IMR-90 (cell line): Measurements from ENCODE around the gene PFDN1. TPM values are rescaled to one million over a fixed set of nuclear protein-coding genes. Genes with fewer than 3 reads are reported as not detected.

ENCODE experiments used
- ATAC-seq: fragments of 200-7000 bp; cut with Tn5 transposase; 2 replicates; pipeline ENCODE4 v1.9.1; 2020; ENCODE audit warnings: low read depth, mild to moderate bottlenecking, moderate library complexity
- BruUV-seq: library from RNA; stranded (reverse); fragments of 400-500 nt; replicated peaks from 2 replicates; lab custom pipeline; 2021; lab: Mats Ljungman, UMichigan
- CTCF ChIA-PET: fragments of 300-600 bp; formaldehyde crosslinking; extraction: SDS; loops from one replicate; lab custom pipeline; 2021; ENCODE audit warnings: antibody characterized with exemption; lab: Yijun Ruan, JAX
- POLR2A ChIA-PET: fragments of 300-600 bp; sonication (Branson Sonifier 250); formaldehyde crosslinking; loops from one replicate; lab custom pipeline; 2022; ENCODE audit warnings: antibody characterized with exemption; ENCODE audit not compliant: unreplicated experiment; lab: Charles Lee
- DNase-seq: peaks from one replicate; pipeline ENCODE4 v3.0.0; 2013
- H2AFZ ChIP-seq: replicated peaks from 2 replicates; pipeline ENCODE3; 2013; ENCODE audit warnings: low read length, mild to moderate bottlenecking; ENCODE audit not compliant: poor library complexity
- H2AK5ac ChIP-seq: 2 replicates; pipeline ENCODE4 v1.6.1; 2013; ENCODE audit warnings: low read depth, low read length, inconsistent platforms
- H2AK9ac ChIP-seq: replicated peaks from 2 replicates; pipeline ENCODE3; 2013; ENCODE audit warnings: mild to moderate bottlenecking, low read depth, low read length, moderate library complexity; ENCODE audit not compliant: poor library complexity
- H2BK120ac ChIP-seq: 2 replicates; pipeline ENCODE4 v1.6.1; 2013; ENCODE audit warnings: low read depth, low read length, inconsistent platforms
- H2BK15ac ChIP-seq: 3 replicates; pipeline ENCODE4 v1.6.1; 2013; ENCODE audit warnings: low read depth, low read length, inconsistent platforms
- H2BK20ac ChIP-seq: 2 replicates; pipeline ENCODE4 v1.6.1; 2013; ENCODE audit warnings: low read depth, mild to moderate bottlenecking, inconsistent platforms, low read length, moderate library complexity
- H2BK5ac ChIP-seq: 2 replicates; pipeline ENCODE4 v1.6.1; 2013; ENCODE audit warnings: mild to moderate bottlenecking, low read depth, low read length, inconsistent platforms; ENCODE audit not compliant: poor library complexity, severe bottlenecking
- H3K14ac ChIP-seq: replicated peaks from 2 replicates; pipeline ENCODE4 v1.6.1; 2013; ENCODE audit warnings: low read depth, low read length, inconsistent platforms
- H3K18ac ChIP-seq: 2 replicates; pipeline ENCODE4 v1.6.1; 2013; ENCODE audit warnings: low read depth, low read length, control low read depth
- H3K23ac ChIP-seq: 2 replicates; pipeline ENCODE4 v1.6.1; 2013; ENCODE audit warnings: low read depth, low read length, inconsistent platforms
- H3K27ac ChIP-seq: 2 replicates; pipeline ENCODE4 v1.5.1; 2013; ENCODE audit warnings: mild to moderate bottlenecking, control low read depth, low read length; ENCODE audit not compliant: insufficient read depth
- H3K27me3 ChIP-seq: 2 replicates; pipeline ENCODE4 v1.6.1; 2013; ENCODE audit warnings: low read length; ENCODE audit not compliant: control insufficient read depth, insufficient read depth
- H3K36me3 ChIP-seq: 2 replicates; pipeline ENCODE4 v1.6.1; 2013; ENCODE audit warnings: low read length, mixed read lengths; ENCODE audit not compliant: control insufficient read depth, insufficient read depth
- H3K4ac ChIP-seq: 2 replicates; pipeline ENCODE4 v1.6.1; 2013; ENCODE audit warnings: low read depth, low read length, inconsistent platforms
- H3K4me1 ChIP-seq: 2 replicates; pipeline ENCODE4 v1.6.1; 2013; ENCODE audit warnings: low read length, mixed read lengths; ENCODE audit not compliant: control insufficient read depth, insufficient read depth
- H3K4me2 ChIP-seq: 2 replicates; pipeline ENCODE4 v1.6.1; 2013; ENCODE audit warnings: low read depth, mild to moderate bottlenecking, control low read depth, low read length, moderate library complexity
- H3K4me3 ChIP-seq: 2 replicates; pipeline ENCODE4 v1.5.1; 2013; ENCODE audit warnings: low read depth, mild to moderate bottlenecking, control low read depth, low read length, moderate library complexity; ENCODE audit not compliant: insufficient read depth
- H3K56ac ChIP-seq: 2 replicates; pipeline ENCODE4 v1.6.1; 2013; ENCODE audit warnings: low read length, inconsistent platforms; ENCODE audit not compliant: insufficient read depth; ENCODE audit errors: extremely low read depth
- H3K79me1 ChIP-seq, 2 experiments: 2 replicates each; pipeline ENCODE4 v1.6.1; 2013; ENCODE audit warnings: low read length in 2 of 2, inconsistent platforms in 1 of 2, low read depth in 1 of 2
- H3K9ac ChIP-seq: 2 replicates; pipeline ENCODE4 v1.6.1; 2013; ENCODE audit warnings: low read depth, low read length, control low read depth
- H3K9me1 ChIP-seq: 2 replicates; pipeline ENCODE4 v1.6.1; 2013; ENCODE audit warnings: low read length, inconsistent platforms; ENCODE audit not compliant: insufficient read depth
- H3K9me3 ChIP-seq: 2 replicates; pipeline ENCODE4 v1.6.1; 2013; ENCODE audit warnings: low read length; ENCODE audit not compliant: control insufficient read depth, insufficient read depth
- H4K20me1 ChIP-seq: 2 replicates; pipeline ENCODE4 v1.6.1; 2013; ENCODE audit warnings: low read length, inconsistent platforms; ENCODE audit not compliant: insufficient read depth
- H4K5ac ChIP-seq: 2 replicates; pipeline ENCODE4 v1.6.1; 2013; ENCODE audit warnings: mild to moderate bottlenecking, low read depth, low read length, control low read depth
- H4K8ac ChIP-seq, 2 experiments: 2 replicates each; pipeline ENCODE4 v1.6.1; 2013; ENCODE audit warnings: low read depth in 2 of 2, low read length in 2 of 2, control low read depth in 1 of 2, inconsistent platforms in 1 of 2
- H4K91ac ChIP-seq: 2 replicates; pipeline ENCODE4 v1.6.1; 2013; ENCODE audit warnings: low read depth, low read length, inconsistent platforms; ENCODE audit not compliant: insufficient read depth
- BHLHE40 ChIP-seq: fragments of 150-350 bp; IDR thresholded peaks from 2 replicates; pipeline ENCODE4 v1.6.1; 2016; ENCODE audit warnings: mild to moderate bottlenecking, low read depth, low read length
- CEBPB ChIP-seq: IDR thresholded peaks from 2 replicates; pipeline ENCODE4 v1.6.1; 2012; ENCODE audit warnings: low read depth, low read length, improper control_type of control experiment
- CHD1 ChIP-seq: IDR thresholded peaks from 2 replicates; pipeline ENCODE4 v1.6.1; 2012; ENCODE audit warnings: low read depth, low read length, improper control_type of control experiment
- CTCF ChIP-seq: conservative IDR thresholded peaks from 2 replicates; pipeline ENCODE4 v1.5.1; 2012; ENCODE audit warnings: mild to moderate bottlenecking, low read depth, low read length, improper control_type of control experiment
- FOS ChIP-seq: fragments of 150-350 bp; IDR thresholded peaks from 2 replicates; pipeline ENCODE4 v1.6.1; 2016; ENCODE audit warnings: low read depth, low read length
- MAFK ChIP-seq: IDR thresholded peaks from 2 replicates; pipeline ENCODE4 v1.6.1; 2012; ENCODE audit warnings: low read depth, low read length, improper control_type of control experiment
- MAZ ChIP-seq: IDR thresholded peaks from 2 replicates; pipeline ENCODE4 v1.6.1; 2012; ENCODE audit warnings: low read depth, mild to moderate bottlenecking, low read length, improper control_type of control experiment, moderate library complexity, borderline replicate concordance
- MXI1 ChIP-seq: IDR thresholded peaks from 2 replicates; pipeline ENCODE4 v1.6.1; 2012; ENCODE audit warnings: low read depth, mild to moderate bottlenecking, low read length, moderate library complexity, borderline replicate concordance
- NFE2L2 ChIP-seq: fragments of 150-350 bp; IDR thresholded peaks from 2 replicates; pipeline ENCODE4 v1.6.1; 2016; ENCODE audit warnings: low read depth, mild to moderate bottlenecking, low read length
- POLR2A ChIP-seq: IDR thresholded peaks from 2 replicates; pipeline ENCODE4 v1.6.1; 2012; ENCODE audit warnings: mild to moderate bottlenecking, low read depth, low read length
- RAD21 ChIP-seq: IDR thresholded peaks from 2 replicates; pipeline ENCODE4 v1.6.1; 2012; ENCODE audit warnings: low read length, improper control_type of control experiment
- RCOR1 ChIP-seq: IDR thresholded peaks from 2 replicates; pipeline ENCODE4 v1.6.1; 2012; ENCODE audit warnings: mild to moderate bottlenecking, low read length, improper control_type of control experiment; ENCODE audit not compliant: insufficient replicate concordance
- RFX5 ChIP-seq: IDR thresholded peaks from 2 replicates; pipeline ENCODE4 v1.8.0; 2012; ENCODE audit warnings: low read depth, mild to moderate bottlenecking, low read length, moderate library complexity
- SMC3 ChIP-seq: fragments of 150-350 bp; IDR thresholded peaks from 2 replicates; pipeline ENCODE4 v1.6.1; 2016; ENCODE audit warnings: low read depth, mild to moderate bottlenecking, antibody characterized with exemption, low read length, moderate library complexity
- WGBS, 2 experiments: methylation state at CpG; one replicate each; pipeline versions ENCODE4 v1.1.5 to v1.1.7; 2013; ENCODE audit warnings: missing lambda C conversion rate in 2 of 2; ENCODE audit not compliant: insufficient read length in 1 of 2; ENCODE audit errors: extremely low coverage in 2 of 2; 5-methylcytosine and 5-hydroxymethylcytosine counted together
- dilution Hi-C: fragments of 300-500 bp; cut with HindIII; formaldehyde crosslinking; loops from one replicate; pipeline ENCODE4 v1.14.3; 2018; ENCODE audit warnings: low sequenced_read_pairs; ENCODE audit not compliant: unreplicated experiment
- in situ Hi-C: fragments of 300-500 bp; cut with MboI; formaldehyde crosslinking; loops from 3 replicates; pipeline ENCODE4 v1.14.3; 2019; ENCODE audit warnings: low sequenced_read_pairs, inconsistent platforms, mixed read lengths
- intact Hi-C: fragments of 100-400 bp; cut with micrococcal nuclease; formaldehyde crosslinking; loops from 2 replicates; pipeline ENCODE4 v1.10.0; 2022
- polyA plus RNA-seq, 3 experiments: library from polyadenylated mRNA; depleted of rRNA; stranded (reverse); fragments of >200 nt; gene quantifications; 2 replicates each; pipeline ENCODE4 v1.2.3, GENCODE V29; 2012; ENCODE audit warnings: low replicate concordance in 1 of 3
- total RNA-seq: library from RNA; depleted of rRNA; stranded (reverse); fragments of >200 nt; gene quantifications from 2 replicates; pipeline ENCODE4 v1.2.3, GENCODE V29; 2012

PFDN1 gene
- total and polyA plus RNA-seq, 2 of the 4 experiments (the other 2 are of a cell fraction) = 98.8 to 134 TPM

GRCh38 chr5:140216478-140217074, 86.3 kb downstream of the PFDN1 start:
- ATAC-seq (no peak), DNase-seq (no peak)
- WGBS, 2 experiments = no CpG with 5 or more reads among the region's 5 CpGs
- no peak overlapping the region for H2BK5ac ChIP-seq
- CTCF ChIA-PET = interaction anchor here (1.0 kb wide), 1 partner anchor 27 kb away, joined by 3 read pairs; no protein-coding TSS in a partner anchor
- H4K91ac ChIP-seq = no peak overlapping the region
- no peak for TF ChIP-seq CEBPB
- no peak for TF ChIP-seq CTCF
- TF ChIP-seq RFX5 = no peak
- TF ChIP-seq POLR2A = no peak
- no peak for TF ChIP-seq RCOR1
- TF ChIP-seq CHD1 = no peak
- no peak for TF ChIP-seq SMC3
- no peak for TF ChIP-seq MAFK
- no peak for TF ChIP-seq FOS
- no peak for TF ChIP-seq RAD21
- no peak for TF ChIP-seq MAZ
- TF ChIP-seq MXI1 = no peak
- no peak for TF ChIP-seq NFE2L2
- no peak for TF ChIP-seq BHLHE40
- no peak overlapping the region for H2BK15ac ChIP-seq
- H3K18ac ChIP-seq = no peak overlapping the region
- no peak overlapping the region for H3K9ac ChIP-seq
- in situ Hi-C loops = no loop called here
- BruUV-seq = no TSS peak
- H2AK9ac ChIP-seq = no peak overlapping the region
- H3K36me3 ChIP-seq = no peaks in the 10 kb centered on the region
- H2BK20ac ChIP-seq = no peak overlapping the region
- H3K4me3 ChIP-seq = no peak overlapping the region
- peaks cover 10% of the 10 kb centered on the region for H4K20me1 ChIP-seq
- H2AK5ac ChIP-seq = no peak overlapping the region
- H3K4ac ChIP-seq = no peak overlapping the region
- dilution Hi-C loops = no loop called here
- H2BK120ac ChIP-seq = no peak overlapping the region
- no peak overlapping the region for H3K23ac ChIP-seq
- intact Hi-C loops = no loop called here
- no peak overlapping the region for H3K27ac ChIP-seq
- H4K8ac ChIP-seq = no peak overlapping the region
- peaks cover 10% of the 10 kb centered on the region for H3K9me1 ChIP-seq
- H3K4me2 ChIP-seq = no peak overlapping the region
- POLR2A ChIA-PET = no interaction called here
- H3K27me3 ChIP-seq = peaks cover 3% of the 10 kb centered on the region; the same call in 1 of the 2 replicates
- H3K4me1 ChIP-seq = peaks cover 9% of the 10 kb centered on the region
- no peak overlapping the region for H3K56ac ChIP-seq
- no peak overlapping the region for H3K14ac ChIP-seq
- H4K5ac ChIP-seq = no peak overlapping the region
- H3K79me1 ChIP-seq = no peaks in the 10 kb centered on the region
- no peak overlapping the region for H2AFZ ChIP-seq
- no peaks in the 10 kb centered on the region for H3K9me3 ChIP-seq
